ENCODE measurements around the gene IKZF5. TPM values are rescaled to one million over a fixed set of nuclear protein-coding genes. Genes with fewer than 3 reads are reported as not detected.

The IKZF5 gene
- total RNA-seq, 4 donors from 2014 or later, result 10.4 to 16.0 (median 14.0) TPM

DNA sequence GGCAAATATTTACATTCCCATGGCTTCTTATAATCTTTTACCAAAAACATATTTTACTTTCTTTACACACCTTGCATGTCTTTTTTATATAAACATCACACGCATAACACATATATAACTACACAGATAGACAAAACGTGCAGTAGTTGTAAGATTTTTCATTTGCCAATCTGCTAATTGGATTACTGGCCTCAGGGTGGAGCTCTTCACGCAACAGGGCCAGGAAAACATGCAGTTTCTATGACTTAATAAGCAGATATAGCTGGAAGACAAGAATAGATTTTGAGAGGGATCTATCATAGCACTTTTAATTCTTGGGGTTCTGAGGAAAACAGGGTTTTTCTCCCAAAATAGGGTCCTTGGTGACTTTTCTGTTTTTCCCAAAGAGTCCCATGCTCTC lies 12.9 kb upstream of the IKZF5 start:
- TF ChIP-seq, protein P1, sequence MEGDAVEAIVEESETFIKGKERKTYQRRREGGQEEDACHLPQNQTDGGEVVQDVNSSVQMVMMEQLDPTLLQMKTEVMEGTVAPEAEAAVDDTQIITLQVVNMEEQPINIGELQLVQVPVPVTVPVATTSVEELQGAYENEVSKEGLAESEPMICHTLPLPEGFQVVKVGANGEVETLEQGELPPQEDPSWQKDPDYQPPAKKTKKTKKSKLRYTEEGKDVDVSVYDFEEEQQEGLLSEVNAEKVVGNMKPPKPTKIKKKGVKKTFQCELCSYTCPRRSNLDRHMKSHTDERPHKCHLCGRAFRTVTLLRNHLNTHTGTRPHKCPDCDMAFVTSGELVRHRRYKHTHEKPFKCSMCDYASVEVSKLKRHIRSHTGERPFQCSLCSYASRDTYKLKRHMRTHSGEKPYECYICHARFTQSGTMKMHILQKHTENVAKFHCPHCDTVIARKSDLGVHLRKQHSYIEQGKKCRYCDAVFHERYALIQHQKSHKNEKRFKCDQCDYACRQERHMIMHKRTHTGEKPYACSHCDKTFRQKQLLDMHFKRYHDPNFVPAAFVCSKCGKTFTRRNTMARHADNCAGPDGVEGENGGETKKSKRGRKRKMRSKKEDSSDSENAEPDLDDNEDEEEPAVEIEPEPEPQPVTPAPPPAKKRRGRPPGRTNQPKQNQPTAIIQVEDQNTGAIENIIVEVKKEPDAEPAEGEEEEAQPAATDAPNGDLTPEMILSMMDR (IDR thresholded peaks at IDR 0.05; ENCODE audit: low read depth), result no peak

DNA sequence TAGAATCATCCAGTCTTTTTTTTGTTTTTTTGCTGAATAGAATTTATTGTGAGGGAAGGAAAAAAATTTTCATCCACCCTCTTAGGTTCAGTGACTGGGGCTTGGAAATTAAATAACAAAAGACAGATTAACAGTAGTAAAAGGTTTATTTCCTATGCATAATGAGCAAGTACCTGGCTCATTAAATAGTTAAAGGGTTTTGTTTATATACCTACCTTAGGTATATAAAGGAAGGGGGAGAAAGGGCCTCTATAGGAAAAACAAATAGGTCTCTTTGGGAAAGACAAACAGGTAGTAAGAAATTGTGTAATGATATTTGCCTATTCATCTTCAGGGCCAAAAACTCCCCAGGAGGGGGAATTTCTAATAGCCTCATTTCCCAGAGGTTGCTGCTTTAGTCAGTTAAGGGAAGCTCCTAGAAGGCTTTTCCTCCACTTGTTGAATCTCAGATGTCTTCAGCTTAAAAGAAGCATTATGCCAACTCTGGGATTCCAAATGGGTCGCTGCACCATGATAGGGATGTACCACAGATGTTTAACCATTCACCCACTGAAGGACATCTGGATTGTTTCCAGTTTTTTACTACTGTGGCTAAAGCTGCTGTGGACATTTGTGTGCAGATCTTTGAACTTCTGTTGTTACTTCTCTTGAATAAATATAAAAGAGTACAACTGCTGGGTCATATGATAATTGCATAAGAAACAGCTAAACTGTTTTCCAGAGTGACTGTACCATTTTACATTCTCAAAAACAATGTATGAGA lies 11.5 kb upstream of the IKZF5 start:
- TF ChIP-seq, protein P1 (IDR thresholded peaks at IDR 0.05; ENCODE audit: low read depth), result no peak

GRCh38 chr10:123019264-123019663 lies 10.7 kb upstream of the IKZF5 start:
- TF ChIP-seq, protein P1 (IDR thresholded peaks at IDR 0.05; ENCODE audit: low read depth), result no peak

DNA sequence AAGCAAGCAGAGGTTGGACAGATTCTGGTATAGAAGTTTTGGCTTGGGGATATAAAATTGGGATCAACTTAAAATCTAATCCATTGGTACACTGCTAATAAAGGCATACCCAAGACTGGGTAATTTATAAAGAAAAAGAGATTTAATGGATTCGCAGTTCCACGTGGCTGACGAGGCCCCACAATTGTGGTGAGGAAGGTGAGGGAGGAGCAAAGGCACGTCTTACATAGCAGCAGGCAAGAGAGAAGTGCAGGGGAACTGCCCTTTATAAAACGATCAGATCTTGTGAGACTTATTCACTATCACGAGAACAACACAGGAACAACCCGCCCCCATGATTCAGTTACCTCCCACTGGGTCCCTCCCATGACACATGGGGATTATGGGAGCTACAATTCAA lies 9.9 kb upstream of the IKZF5 start:
- TF ChIP-seq, protein P1 (IDR thresholded peaks at IDR 0.05; ENCODE audit: low read depth), result no peak

GRCh38 chr10:123017421-123018165 lies 9.0 kb upstream of the IKZF5 start:
- TF ChIP-seq, protein P1 (IDR thresholded peaks at IDR 0.05; ENCODE audit: low read depth), result no peak

DNA sequence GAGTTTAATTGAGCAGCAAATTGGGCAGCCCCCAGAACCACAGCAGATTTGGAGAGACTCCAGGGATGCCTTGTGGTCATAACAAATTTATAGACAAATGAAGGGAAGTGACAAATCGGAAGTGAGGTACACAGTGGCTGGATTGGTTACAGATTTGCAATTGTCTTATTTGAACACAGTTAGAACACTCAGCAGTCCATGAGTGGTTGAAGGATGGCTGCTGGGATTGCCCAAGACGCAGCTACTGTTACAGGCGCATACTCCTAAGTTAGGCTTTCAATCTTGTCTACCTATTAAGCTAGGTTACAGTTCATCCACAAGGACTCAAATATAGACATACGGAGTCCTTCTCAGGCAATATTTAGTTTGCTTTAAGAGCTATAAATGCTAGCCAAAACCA lies 7.6 kb upstream of the IKZF5 start:
- TF ChIP-seq, protein P1 (IDR thresholded peaks at IDR 0.05; ENCODE audit: low read depth), result no peak

DNA sequence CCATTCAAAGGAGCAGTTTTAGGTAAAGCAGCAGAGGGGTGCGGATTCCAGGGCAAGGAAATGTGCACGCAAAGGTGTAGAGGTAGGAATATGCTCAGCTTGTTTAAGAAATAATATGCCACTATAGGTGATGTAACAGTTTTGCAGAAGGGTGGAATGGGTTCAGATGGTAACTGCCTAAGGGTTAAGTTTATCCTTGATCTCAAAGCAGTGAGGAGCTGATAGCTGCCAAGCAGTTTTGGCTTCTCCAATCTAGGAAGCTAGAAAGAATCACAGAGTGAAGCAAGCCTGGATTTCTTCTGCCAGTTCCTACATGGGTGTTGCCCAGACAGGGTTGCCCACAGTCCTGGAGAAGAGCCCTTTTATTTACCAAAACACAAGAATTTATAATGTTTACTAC lies 6.2 kb upstream of the IKZF5 start:
- TF ChIP-seq, protein P1 (IDR thresholded peaks at IDR 0.05; ENCODE audit: low read depth), result no peak
